DOHH2 (cell line): ENCODE results near the gene ELL2.

ENCODE experiments used
- H3F3A ChIP-seq: fragments of 200-600 bp; sonication (generic), shearing (Covaris generic); 2 replicates; pipeline ENCODE4 v1.6.0; 2016; ENCODE audit warnings: antibody characterized with exemption, mild to moderate bottlenecking; ENCODE audit not compliant: control insufficient read depth, insufficient read depth
- H3K27ac ChIP-seq: fragments of 200-600 bp; sonication (generic); 2 replicates; pipeline ENCODE4 v1.5.1; 2014; ENCODE audit warnings: low read depth, mild to moderate bottlenecking, low read length, moderate library complexity
- H3K27me3 ChIP-seq: fragments of 200-600 bp; sonication (generic); 2 replicates; pipeline ENCODE4 v1.6.1; 2014; ENCODE audit warnings: mild to moderate bottlenecking, low read length, mixed read lengths; ENCODE audit not compliant: control insufficient read depth
- H3K36me3 ChIP-seq: fragments of 200-600 bp; sonication (generic); 2 replicates; pipeline ENCODE4 v1.6.1; 2014; ENCODE audit warnings: mild to moderate bottlenecking, low read length, moderate library complexity, mixed read lengths; ENCODE audit not compliant: control insufficient read depth
- H3K4me1 ChIP-seq: fragments of 200-600 bp; sonication (generic); 2 replicates; pipeline ENCODE4 v1.6.1; 2014; ENCODE audit warnings: mild to moderate bottlenecking, low read length, mixed read lengths; ENCODE audit not compliant: control insufficient read depth
- H3K4me2 ChIP-seq: fragments of 200-600 bp; sonication (generic); 2 replicates; pipeline ENCODE4 v1.6.0; 2014; ENCODE audit warnings: mild to moderate bottlenecking, low read length, moderate library complexity
- H3K4me3 ChIP-seq: fragments of 200-600 bp; sonication (generic); 2 replicates; pipeline ENCODE4 v1.5.1; 2014; ENCODE audit warnings: mild to moderate bottlenecking, low read length, mixed read lengths
- H3K79me2 ChIP-seq: fragments of 200-600 bp; sonication (generic); 2 replicates; pipeline ENCODE4 v1.6.1; 2014; ENCODE audit warnings: mild to moderate bottlenecking, low read length, mixed read lengths; ENCODE audit not compliant: control insufficient read depth
- H3K9me2 ChIP-seq: fragments of 200-600 bp; sonication (generic); replicated peaks from 2 replicates; pipeline ENCODE4 v1.6.1; 2014; ENCODE audit warnings: mild to moderate bottlenecking, low read length, mixed read lengths; ENCODE audit not compliant: control insufficient read depth
- H3K9me3 ChIP-seq: fragments of 200-600 bp; sonication (generic); 2 replicates; pipeline ENCODE4 v1.6.1; 2014; ENCODE audit warnings: antibody characterized with exemption, low read length, mixed read lengths; ENCODE audit not compliant: control insufficient read depth, insufficient read depth
- H4K20me1 ChIP-seq: fragments of 200-600 bp; sonication (generic); 2 replicates; pipeline ENCODE4 v1.6.0; 2014; ENCODE audit warnings: low read depth, mild to moderate bottlenecking, antibody characterized with exemption, low read length, moderate library complexity; ENCODE audit not compliant: control insufficient read depth, insufficient read depth
- EZH2phosphoT487 ChIP-seq: fragments of 200-600 bp; sonication (generic); IDR thresholded peaks from 2 replicates; pipeline ENCODE4 v1.6.1; 2017; ENCODE audit warnings: borderline replicate concordance, mild to moderate bottlenecking, antibody characterized with exemption, low read length, moderate library complexity, mixed read lengths
- TF ChIP-seq, protein P1 (sequence below): fragments of 200-600 bp; sonication (generic); IDR thresholded peaks from one replicate; pipeline ENCODE4 v1.5.1; 2014; ENCODE audit warnings: antibody characterized with exemption, mild to moderate bottlenecking, low read depth, low read length; ENCODE audit not compliant: poor library complexity, severe bottlenecking

ELL2 gene

DNA sequence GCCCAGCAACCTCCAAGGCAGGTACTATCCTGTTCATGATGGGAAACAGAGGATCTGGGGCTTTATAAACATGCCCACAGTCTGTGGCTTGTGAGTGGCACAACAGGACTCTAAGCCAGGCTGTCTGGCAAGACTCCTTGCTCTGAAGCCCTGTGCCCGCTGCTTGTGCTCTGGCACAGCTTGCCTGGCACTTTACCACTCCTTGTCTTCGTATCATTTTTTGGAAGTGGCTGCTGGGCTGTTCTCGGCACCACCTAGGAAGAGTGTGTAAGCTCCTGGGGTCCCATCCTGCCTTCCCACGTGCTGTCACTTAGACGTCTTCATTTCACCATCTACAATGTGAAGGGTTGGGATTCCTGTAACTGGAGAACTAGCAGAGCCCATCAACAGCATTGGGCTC, 79.8 kb downstream of the ELL2 start:
- H3K36me3 ChIP-seq: no peaks in the 10 kb centered on the region

DNA sequence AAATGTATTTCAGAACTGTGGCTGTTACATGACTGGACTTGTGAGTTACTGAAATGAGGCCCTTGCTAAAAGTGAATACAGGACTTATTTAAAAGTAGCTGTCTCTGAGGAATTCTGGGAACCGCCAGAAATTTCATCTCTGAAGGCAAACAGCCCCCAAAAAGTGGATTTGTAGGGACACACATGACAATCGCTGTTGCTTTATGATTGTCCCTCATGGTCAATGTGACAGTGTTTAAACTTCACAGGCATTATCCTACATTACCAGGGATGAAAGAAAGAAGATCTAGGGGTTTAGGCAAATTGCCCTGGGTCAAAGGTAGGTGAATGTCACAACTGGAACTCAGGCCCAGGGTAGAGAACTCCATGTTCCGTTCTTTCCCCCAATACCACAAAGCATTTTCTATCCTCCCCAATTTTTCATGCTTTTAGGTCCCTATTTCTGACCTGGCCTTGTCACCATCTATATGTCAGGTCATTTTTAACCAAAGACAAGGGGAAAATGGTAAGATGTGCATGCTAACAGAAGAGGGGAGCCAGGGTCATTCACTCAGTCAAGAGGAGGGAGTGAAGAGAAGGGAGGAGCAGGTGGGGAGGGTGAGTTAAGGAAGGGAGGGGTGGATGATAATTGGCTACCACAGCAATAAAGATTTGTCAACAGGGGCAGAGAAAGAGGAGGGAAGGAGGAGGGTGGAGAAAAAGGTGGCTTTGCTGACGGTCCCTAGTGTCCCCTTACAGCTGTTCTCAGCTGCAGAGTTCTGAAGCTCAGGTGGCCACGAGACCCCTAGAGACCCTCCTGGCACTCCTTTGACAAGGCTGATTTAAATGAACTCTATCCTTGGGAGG, 81.3 kb downstream of the ELL2 start:
- Histone ChIP-seq H3F3A (no peaks in the 10 kb centered on the region), H3K27me3 (peaks cover 26% of the 10 kb centered on the region), H3K36me3 (no peaks in the 10 kb centered on the region), H3K9me2 (no peaks in the 10 kb centered on the region), H3K27ac (no peak overlapping the region), H3K4me3 (no peak overlapping the region), H3K9me3 (no peaks in the 10 kb centered on the region), H4K20me1 (no peaks in the 10 kb centered on the region), H3K4me2 (no peak overlapping the region), H3K79me2 (no peaks in the 10 kb centered on the region), H3K4me1 (no peaks in the 10 kb centered on the region)
- no peak for TF ChIP-seq EZH2phosphoT487
- TF ChIP-seq, protein P1, sequence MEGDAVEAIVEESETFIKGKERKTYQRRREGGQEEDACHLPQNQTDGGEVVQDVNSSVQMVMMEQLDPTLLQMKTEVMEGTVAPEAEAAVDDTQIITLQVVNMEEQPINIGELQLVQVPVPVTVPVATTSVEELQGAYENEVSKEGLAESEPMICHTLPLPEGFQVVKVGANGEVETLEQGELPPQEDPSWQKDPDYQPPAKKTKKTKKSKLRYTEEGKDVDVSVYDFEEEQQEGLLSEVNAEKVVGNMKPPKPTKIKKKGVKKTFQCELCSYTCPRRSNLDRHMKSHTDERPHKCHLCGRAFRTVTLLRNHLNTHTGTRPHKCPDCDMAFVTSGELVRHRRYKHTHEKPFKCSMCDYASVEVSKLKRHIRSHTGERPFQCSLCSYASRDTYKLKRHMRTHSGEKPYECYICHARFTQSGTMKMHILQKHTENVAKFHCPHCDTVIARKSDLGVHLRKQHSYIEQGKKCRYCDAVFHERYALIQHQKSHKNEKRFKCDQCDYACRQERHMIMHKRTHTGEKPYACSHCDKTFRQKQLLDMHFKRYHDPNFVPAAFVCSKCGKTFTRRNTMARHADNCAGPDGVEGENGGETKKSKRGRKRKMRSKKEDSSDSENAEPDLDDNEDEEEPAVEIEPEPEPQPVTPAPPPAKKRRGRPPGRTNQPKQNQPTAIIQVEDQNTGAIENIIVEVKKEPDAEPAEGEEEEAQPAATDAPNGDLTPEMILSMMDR: no peak

More for the DNA sequence above, 79.8 kb downstream of the ELL2 start:
- TF ChIP-seq, protein P1: no peak
- TF ChIP-seq EZH2phosphoT487: no peak
- Histone ChIP-seq H3K9me2 (no peaks in the 10 kb centered on the region), H3K27ac (no peak overlapping the region), H3K79me2 (no peaks in the 10 kb centered on the region), H3K4me3 (no peak overlapping the region), H3K9me3 (no peaks in the 10 kb centered on the region), H3K4me1 (no peaks in the 10 kb centered on the region), H3K4me2 (no peak overlapping the region), H3F3A (no peaks in the 10 kb centered on the region), H3K27me3 (peaks cover 28% of the 10 kb centered on the region), H4K20me1 (no peaks in the 10 kb centered on the region)

DNA sequence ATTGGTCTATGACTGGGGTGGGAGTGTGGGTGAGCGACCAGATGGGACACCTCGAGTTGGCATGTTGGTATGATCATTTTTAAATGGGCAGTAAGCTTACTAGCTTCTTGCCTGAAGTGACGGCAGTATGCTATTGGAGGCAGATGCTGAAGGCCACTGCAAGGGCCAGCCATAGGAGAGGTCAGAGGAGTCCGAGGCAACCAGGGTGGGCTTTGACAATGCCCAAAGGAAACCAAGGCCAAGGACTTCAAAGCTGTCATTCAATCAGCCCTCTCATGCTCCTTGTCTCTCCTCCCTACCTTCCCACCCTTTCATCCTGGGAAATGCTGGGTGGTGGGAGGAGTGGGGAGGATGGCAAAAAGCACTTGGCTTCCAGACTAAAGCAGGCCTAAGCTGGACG, 82.0 kb downstream of the ELL2 start:
- Histone ChIP-seq H3K4me2 (no peak overlapping the region), H3K4me1 (no peaks in the 10 kb centered on the region), H3K27me3 (peaks cover 19% of the 10 kb centered on the region), H4K20me1 (no peaks in the 10 kb centered on the region), H3K36me3 (no peaks in the 10 kb centered on the region), H3K9me2 (no peaks in the 10 kb centered on the region), H3K79me2 (no peaks in the 10 kb centered on the region), H3K4me3 (no peak overlapping the region), H3K27ac (no peak overlapping the region), H3F3A (no peaks in the 10 kb centered on the region), H3K9me3 (no peaks in the 10 kb centered on the region)
- TF ChIP-seq, protein P1: no peak
- TF ChIP-seq EZH2phosphoT487: no peak
